IPS-20b (cell line): ENCODE measurements around the gene TNS1.

Experiments
- H3K27ac ChIP-seq: one replicate; pipeline ENCODE4 v1.5.1; 2013; ENCODE audit warnings: low read length
- H3K27me3 ChIP-seq: 2 replicates; pipeline ENCODE4 v1.6.1; 2013; ENCODE audit warnings: mild to moderate bottlenecking, low read length, inconsistent platforms; ENCODE audit not compliant: insufficient read depth
- H3K36me3 ChIP-seq: 2 replicates; pipeline ENCODE4 v1.6.1; 2013; ENCODE audit warnings: low read depth, mild to moderate bottlenecking, inconsistent platforms, low read length, moderate library complexity; ENCODE audit not compliant: insufficient read depth
- H3K4me1 ChIP-seq: 2 replicates; pipeline ENCODE4 v1.6.1; 2013; ENCODE audit warnings: mild to moderate bottlenecking, control low read depth, inconsistent platforms, low read length, moderate library complexity; ENCODE audit not compliant: insufficient read depth
- H3K4me3 ChIP-seq: 2 replicates; pipeline ENCODE4 v1.5.1; 2013; ENCODE audit warnings: mild to moderate bottlenecking, low read length, inconsistent platforms
- H3K9ac ChIP-seq: 2 replicates; pipeline ENCODE4 v1.6.1; 2013; ENCODE audit warnings: low read depth, mild to moderate bottlenecking, inconsistent platforms, low read length, moderate library complexity
- H3K9me3 ChIP-seq: 2 replicates; pipeline ENCODE4 v1.6.1; 2013; ENCODE audit warnings: mild to moderate bottlenecking, low read depth, low read length, inconsistent platforms; ENCODE audit not compliant: insufficient read depth

The TNS1 gene

DNA sequence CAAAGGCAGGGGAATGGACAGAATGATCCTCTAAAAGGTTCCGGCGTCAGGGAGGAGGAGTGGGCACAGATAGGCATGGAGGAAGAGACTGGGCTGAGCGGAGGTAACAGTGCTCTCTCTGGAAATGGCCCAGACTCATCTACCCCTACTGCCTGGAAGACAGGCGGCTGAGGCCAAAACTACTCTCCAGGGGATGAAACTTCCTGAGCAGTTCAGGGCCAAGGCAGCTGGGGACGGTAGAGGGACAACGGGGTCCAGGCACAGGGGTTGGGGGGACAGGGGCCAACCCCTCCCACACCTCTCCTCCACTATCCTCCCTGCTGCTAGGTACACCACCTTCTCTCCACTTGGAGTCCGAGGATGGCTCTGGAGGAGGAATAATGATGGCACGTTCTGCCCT is 94.3 kb downstream of the TNS1 start:
- no peak overlapping the region for H3K9ac ChIP-seq
- no peak overlapping the region for H3K27ac ChIP-seq
- peaks cover 3% of the 10 kb centered on the region for H3K4me1 ChIP-seq
- peaks cover 17% of the 10 kb centered on the region; the same call in 1 of the 2 replicates for H3K27me3 ChIP-seq
- no peaks in the 10 kb centered on the region for H3K36me3 ChIP-seq
- no peak overlapping the region for H3K4me3 ChIP-seq
- H3K9me3 ChIP-seq: no peaks in the 10 kb centered on the region

DNA sequence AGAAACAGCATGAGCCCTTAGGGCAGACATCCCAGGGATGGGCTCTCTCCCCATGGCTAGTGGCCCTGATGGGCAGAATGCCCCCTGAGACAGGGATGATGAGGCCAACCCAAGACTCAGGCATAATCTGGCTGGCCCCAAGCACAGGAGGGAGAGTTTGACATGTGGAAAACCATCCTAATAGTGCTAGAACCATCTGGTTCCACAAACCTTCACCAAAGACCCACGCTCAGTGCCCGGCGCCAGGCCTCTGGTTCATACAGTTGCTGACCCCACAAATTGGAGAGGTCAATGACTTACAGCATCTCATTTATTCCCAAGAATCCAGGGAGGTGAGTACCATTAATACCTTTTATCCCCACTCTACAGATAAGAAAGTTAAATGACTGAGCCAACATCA is 95.5 kb downstream of the TNS1 start:
- H3K27me3 ChIP-seq: peaks cover 7% of the 10 kb centered on the region; the same call in 1 of the 2 replicates
- H3K9me3 ChIP-seq: no peaks in the 10 kb centered on the region
- H3K4me3 ChIP-seq: no peak overlapping the region
- no peak overlapping the region for H3K27ac ChIP-seq
- no peaks in the 10 kb centered on the region for H3K36me3 ChIP-seq
- H3K9ac ChIP-seq: no peak overlapping the region
- peaks cover 3% of the 10 kb centered on the region for H3K4me1 ChIP-seq

DNA sequence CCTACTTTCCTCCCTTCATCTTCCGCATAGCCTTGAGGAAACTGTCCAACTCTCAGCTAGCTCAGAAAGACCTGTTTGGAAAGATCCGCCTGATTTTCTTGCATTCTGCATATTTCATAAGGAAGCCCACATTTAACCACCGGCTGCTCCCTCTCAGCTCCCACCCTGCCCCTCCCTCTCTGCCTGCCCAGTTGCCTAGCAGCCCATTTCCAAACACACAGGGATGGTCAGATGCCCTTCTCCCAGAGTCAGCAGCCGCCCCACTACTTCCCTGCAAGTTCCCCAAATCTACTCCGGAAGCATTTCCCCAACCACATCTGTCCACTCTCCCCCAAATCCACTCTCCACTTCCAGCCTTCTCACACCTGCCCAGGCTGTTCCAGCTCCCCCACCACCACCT is 96.0 kb downstream of the TNS1 start:
- Histone ChIP-seq H3K4me1 (peaks cover 2% of the 10 kb centered on the region), H3K9ac (no peak overlapping the region), H3K4me3 (no peak overlapping the region), H3K27me3 (peaks cover 4% of the 10 kb centered on the region; the same call in 1 of the 2 replicates), H3K36me3 (no peaks in the 10 kb centered on the region), H3K27ac (no peak overlapping the region), H3K9me3 (no peaks in the 10 kb centered on the region)

DNA sequence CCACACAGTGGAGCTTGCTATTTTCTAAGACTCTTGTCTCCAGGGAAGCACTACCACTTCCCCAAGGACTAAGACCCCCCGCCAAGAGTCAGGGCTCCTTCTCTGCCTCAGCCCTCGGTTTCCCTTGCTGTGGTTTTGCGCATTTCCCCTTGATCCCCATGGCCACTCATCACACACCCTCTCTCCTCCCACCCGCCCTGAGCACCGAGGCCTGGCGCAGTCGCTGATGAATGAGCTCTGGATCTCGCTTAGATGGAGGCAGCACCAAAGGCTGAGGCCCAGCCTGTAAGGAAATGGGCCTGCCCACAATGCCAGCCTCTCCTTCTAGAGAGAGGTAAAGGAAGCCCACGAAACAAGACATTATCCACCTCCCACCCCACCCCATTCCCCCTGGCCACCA is 96.9 kb downstream of the TNS1 start:
- H3K9me3 ChIP-seq: no peaks in the 10 kb centered on the region
- no peaks in the 10 kb centered on the region for H3K27me3 ChIP-seq
- H3K36me3 ChIP-seq: no peaks in the 10 kb centered on the region
- no peak overlapping the region for H3K4me3 ChIP-seq
- H3K27ac ChIP-seq: no peak overlapping the region
- H3K4me1 ChIP-seq: no peaks in the 10 kb centered on the region
- no peak overlapping the region for H3K9ac ChIP-seq

DNA sequence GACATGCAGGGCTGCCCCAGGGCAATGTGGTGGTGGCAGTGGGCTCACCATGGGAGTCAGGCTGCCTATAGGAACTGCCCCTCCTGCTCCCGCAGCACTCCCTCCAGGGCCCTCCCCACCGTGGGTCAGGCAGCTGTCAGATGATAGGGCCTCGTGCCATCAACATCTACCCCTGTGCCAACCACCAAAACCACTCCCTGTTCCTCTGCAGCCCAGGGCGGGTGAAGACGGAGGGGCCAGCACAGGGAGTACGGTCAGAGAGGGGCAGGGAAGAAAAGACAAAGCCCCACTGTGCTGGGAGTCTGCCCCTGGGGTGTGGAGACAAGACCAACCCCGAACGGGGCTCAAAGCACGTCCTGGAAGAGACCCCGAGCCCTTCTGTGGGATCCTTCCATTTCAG is 97.4 kb downstream of the TNS1 start:
- Histone ChIP-seq H3K27me3 (no peaks in the 10 kb centered on the region), H3K4me3 (no peak overlapping the region), H3K27ac (no peak overlapping the region), H3K9ac (no peak overlapping the region), H3K36me3 (no peaks in the 10 kb centered on the region), H3K4me1 (no peaks in the 10 kb centered on the region), H3K9me3 (no peaks in the 10 kb centered on the region)

DNA sequence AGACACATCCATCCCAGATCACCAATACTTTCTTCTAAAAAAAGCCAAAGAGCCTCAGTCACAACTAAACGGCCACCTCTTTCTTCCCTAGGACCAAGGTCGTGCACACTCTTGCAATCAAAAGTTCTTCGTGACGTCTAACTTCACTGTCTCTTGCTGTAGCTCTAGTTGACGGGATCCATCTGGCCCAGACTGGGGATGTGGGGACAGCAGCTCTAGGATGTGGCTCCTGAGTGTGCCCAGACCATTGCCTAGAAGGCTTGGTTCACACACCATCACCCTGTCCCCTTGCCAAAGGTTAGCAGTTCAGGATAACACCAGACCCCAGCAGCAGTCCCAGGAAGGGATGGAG is 98.2 kb downstream of the TNS1 start:
- Histone ChIP-seq H3K9ac (no peak overlapping the region), H3K9me3 (no peaks in the 10 kb centered on the region), H3K4me3 (no peak overlapping the region), H3K36me3 (no peaks in the 10 kb centered on the region), H3K4me1 (no peaks in the 10 kb centered on the region), H3K27me3 (no peaks in the 10 kb centered on the region), H3K27ac (no peak overlapping the region)

DNA sequence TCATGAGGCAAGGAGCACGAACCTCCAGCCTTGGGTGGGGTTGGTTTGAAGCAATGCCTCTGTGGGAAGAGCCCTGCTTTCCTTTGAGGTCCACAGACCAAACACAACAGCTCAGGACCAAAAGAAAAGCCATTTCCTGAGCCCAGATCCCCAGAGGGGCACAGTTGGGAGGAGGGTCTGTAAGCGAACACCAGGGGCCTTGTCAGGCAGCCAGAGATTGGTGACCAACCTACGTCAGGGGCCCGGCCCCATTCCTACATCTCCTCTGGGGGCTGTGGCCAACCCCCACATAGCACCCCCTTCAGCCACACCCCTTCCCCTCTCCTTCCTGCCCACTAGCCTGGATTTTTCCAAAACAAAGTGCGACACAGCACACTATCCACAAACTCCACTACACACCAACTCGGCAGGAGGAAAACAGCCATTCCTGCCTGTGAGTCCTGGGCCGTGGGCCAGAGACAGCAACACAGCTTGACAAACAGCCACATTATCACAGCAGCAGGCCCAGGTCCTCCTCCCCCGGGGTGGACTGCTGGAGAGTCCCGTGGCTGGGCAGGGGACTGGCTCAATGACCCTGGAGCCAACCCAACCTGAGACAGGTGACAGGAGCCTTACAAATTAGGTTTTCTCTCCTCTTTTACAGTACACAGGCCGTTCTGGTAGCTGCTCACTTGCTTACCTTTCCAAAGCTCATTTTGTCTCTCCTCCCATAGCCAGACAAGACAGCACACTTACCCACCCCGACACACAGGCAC is 98.8 kb downstream of the TNS1 start:
- Histone ChIP-seq H3K9ac (no peak overlapping the region), H3K27ac (no peak overlapping the region)

DNA sequence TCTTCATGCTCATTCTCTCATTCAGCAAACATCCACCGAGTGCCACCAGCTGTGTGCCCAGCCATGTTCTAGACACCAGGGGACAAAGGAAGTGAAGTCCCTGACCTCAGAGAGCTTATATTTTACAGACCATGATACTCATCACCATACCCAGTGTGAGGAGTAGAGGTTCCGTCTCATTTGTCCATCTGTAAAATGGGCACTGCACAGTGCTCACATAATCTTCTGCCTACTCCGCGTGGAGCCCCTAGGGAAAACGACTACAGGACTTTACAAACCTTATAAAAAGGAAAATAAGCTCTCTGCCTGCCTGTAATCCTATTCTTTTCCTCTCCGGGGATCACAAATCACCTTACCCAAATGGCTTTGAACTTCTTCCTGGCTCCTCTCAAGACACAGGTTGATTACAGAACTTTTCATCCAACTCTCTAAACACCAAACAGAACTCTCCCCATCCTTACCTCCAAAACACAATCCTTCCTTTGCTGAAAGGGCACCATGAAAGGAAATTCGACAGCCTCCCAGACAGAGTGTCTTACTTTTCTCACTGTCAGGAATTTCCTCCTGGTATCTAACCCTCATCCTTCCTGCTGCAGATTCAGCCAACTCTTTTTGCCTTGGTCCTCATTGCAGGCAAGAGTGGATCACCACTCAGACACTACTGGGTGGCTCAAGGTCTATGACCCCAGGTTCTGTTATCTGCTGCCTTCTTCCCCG is 99.5 kb downstream of the TNS1 start:
- Histone ChIP-seq H3K27ac (no peak overlapping the region), H3K4me1 (peaks cover 5% of the 10 kb centered on the region; the same call in 1 of the 2 replicates), H3K9ac (no peak overlapping the region), H3K27me3 (no peaks in the 10 kb centered on the region), H3K9me3 (no peaks in the 10 kb centered on the region), H3K36me3 (no peaks in the 10 kb centered on the region), H3K4me3 (no peak overlapping the region)

More for the DNA sequence above, 98.8 kb downstream of the TNS1 start:
- Histone ChIP-seq H3K36me3 (no peaks in the 10 kb centered on the region), H3K27me3 (no peaks in the 10 kb centered on the region), H3K4me1 (peaks cover 3% of the 10 kb centered on the region; the same call in 1 of the 2 replicates), H3K4me3 (no peak overlapping the region), H3K9me3 (no peaks in the 10 kb centered on the region)

DNA sequence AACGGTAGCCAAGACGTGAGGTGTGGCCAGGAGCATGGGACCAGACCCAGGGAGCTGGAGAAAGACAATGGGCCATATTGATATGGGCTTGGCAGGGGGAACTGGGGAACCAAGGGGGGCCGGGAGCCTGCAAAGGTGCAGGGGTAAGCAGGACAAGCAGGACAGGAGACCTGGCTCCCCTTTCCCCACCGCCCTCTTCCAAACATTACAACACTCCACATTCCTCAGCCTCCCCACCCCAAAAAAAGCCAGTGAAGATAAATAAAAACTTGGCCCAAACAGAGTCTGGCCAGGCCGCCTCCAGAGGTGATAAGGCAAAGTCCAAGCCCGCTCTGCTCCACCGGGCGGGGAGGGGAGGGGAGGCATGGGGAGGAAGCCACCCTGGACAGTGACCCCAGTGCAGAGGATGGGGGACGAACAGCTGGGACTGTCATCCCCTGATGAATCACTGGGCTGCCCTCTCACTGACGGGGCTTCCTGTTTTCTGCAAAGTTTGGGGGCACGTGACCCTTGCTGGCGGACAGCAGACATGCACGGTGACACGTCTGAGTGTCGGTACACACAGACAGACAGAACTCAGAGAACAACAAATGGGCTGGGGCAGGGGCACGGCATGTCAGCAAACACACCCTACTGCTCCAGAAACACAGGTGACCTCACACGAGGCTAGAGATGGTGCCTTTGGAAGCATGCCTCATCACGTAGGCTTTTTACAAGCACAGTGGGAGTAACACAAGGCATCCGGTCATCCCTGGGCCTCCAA is 100.2 kb downstream of the TNS1 start:
- H3K27me3 ChIP-seq: no peaks in the 10 kb centered on the region
- H3K4me3 ChIP-seq: no peak overlapping the region
- peaks cover 5% of the 10 kb centered on the region; the same call in 1 of the 2 replicates for H3K4me1 ChIP-seq
- H3K9ac ChIP-seq: no peak overlapping the region
- no peaks in the 10 kb centered on the region for H3K36me3 ChIP-seq
- no peaks in the 10 kb centered on the region for H3K9me3 ChIP-seq
- H3K27ac ChIP-seq: no peak overlapping the region

DNA sequence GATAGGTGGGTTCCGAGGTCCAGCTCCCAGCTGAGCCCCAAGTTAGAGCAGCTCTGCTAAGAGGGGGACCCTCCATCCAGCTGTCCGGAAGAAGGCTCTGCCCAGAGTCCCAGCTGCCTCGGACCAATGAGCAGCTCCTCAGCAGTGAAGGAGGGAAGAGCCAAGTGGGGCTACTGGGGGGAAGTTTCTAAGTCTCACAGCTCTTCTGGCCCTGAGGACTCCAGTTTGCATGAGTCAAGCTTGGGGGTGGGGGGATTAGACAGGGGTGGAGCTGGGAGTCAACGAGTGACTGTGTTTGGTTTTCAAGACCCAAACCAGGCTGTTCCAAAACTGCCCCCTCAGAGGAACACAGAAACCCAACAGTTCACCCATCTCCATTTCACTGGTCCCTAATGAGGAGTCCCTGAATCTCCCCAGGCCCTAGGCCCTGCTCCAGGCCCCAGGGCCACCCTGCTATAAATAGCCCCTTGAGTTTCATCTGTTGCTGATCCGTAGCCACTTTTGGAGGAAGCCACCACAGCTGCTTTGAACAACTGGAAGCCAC is 100.9 kb downstream of the TNS1 start:
- Histone ChIP-seq H3K36me3 (no peaks in the 10 kb centered on the region), H3K9ac (no peak overlapping the region), H3K4me3 (no peak overlapping the region), H3K27ac (no peak overlapping the region), H3K4me1 (peaks cover 5% of the 10 kb centered on the region; the same call in 1 of the 2 replicates), H3K27me3 (no peaks in the 10 kb centered on the region), H3K9me3 (no peaks in the 10 kb centered on the region)

DNA sequence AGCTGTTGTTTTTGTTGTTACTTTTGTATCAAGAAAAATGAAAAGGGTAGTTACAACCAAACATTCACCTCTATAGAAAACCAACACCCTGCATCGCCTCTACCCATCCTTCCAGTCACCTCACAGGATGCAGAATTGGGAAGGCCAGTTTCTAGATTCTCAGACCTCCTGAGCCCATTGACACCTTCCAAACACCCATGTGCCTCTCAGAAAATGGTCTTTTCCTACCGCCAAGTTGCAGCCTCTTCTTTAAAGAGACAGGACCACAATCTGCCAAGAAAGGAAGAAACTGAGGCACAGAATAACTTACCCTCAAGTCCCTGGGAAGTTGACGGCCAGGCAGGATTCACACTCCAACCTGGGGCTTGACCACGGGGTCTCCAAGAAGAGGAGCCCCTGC is 101.4 kb downstream of the TNS1 start:
- H3K4me1 ChIP-seq: peaks cover 5% of the 10 kb centered on the region; the same call in 1 of the 2 replicates
- no peak overlapping the region for H3K4me3 ChIP-seq
- no peaks in the 10 kb centered on the region for H3K36me3 ChIP-seq
- H3K9me3 ChIP-seq: no peaks in the 10 kb centered on the region
- H3K27ac ChIP-seq: no peak overlapping the region
- no peak overlapping the region for H3K9ac ChIP-seq
- no peaks in the 10 kb centered on the region for H3K27me3 ChIP-seq
